Loucy (cell line): ENCODE data around the gene RPS6KB2.

Source experiments
- CTCF ChIP-seq: fragments of 200-600 bp; sonication (generic); conservative IDR thresholded peaks from 2 replicates; pipeline ENCODE4 v1.5.1; 2014; ENCODE audit warnings: mild to moderate bottlenecking, antibody characterized with exemption, low read length
- EZH2phosphoT487 ChIP-seq: fragments of 200-600 bp; IDR thresholded peaks from 2 replicates; pipeline ENCODE4 v1.6.1; 2018; ENCODE audit warnings: antibody characterized with exemption, mild to moderate bottlenecking, moderate library complexity, borderline replicate concordance

GRCh38 chr11:67458266-67458665, 30.0 kb downstream of the RPS6KB2 start:
- TF ChIP-seq CTCF (no peak), EZH2phosphoT487 (no peak)
